ENCODE measurements around the gene IZUMO1. TPM values are rescaled to one million over a fixed set of nuclear protein-coding genes. Genes with fewer than 3 reads are reported as not detected.

Gene IZUMO1
- total and polyA plus RNA-seq, 2 of the 13 experiments (the other 11 are each of a cell fraction or from before 2014, with no cell fraction given), result 0.07 to 0.22 TPM

DNA sequence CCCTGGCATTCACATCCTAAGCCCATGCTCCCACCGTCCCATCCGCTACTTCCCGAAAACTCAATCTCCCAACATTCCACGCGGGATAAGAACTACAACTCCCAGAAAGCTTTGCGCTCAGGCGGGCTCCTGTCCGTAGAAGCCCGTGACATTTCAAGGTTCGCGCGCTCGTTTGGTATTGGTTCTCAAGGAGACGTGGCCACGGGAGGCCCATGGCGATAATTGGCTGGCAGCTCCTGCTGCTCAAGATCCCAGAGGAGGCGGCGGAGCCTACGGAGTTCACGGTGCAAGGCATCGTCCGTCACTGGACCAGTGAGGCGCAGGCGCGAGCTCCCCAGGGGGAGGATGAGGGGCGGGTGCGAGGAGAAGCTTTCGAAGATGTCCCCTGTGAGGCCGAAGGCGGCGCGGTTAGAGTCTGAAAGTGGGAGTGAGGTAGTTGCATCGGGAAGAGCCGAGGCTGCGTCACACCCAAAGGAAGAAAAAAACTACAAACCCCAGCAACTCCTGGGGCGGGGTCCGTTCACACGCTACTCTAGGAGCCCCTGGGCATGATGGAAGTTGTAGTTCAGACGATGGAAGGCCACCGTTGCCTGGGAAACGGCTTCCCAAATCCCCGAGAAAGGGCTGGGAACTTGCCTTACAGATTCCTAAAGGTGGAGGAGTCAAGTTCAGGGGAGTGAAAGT is 26.0 kb downstream of the IZUMO1 start (continued):
- TF ChIP-seq GLI4 (CRISPR knock-in tag; IDR thresholded peaks at IDR 0.05; ENCODE audit: borderline replicate concordance), result peak; percentile 78; the same call in 1 of the 2 replicates
- TF ChIP-seq SATB2 (CRISPR knock-in tag; IDR thresholded peaks at IDR 0.05), result no peak
- no peak for TF ChIP-seq ZFYVE20 (CRISPR knock-in tag; IDR thresholded peaks at IDR 0.05; ENCODE audit: borderline replicate concordance, low read depth)
- TF ChIP-seq ZNF274 (CRISPR knock-in tag; IDR thresholded peaks at IDR 0.05), result 0 out of 2 replicates have a peak, but pooled peaks have one; percentile 53
- no peak for TF ChIP-seq REPIN1 (CRISPR knock-in tag; IDR thresholded peaks at IDR 0.05; ENCODE audit: borderline replicate concordance, low read depth)
- no peak for TF ChIP-seq ZBTB38 (CRISPR knock-in tag; IDR thresholded peaks at IDR 0.05)
- peak; percentile 76 for TF ChIP-seq NR2C2 (CRISPR knock-in tag; IDR thresholded peaks at IDR 0.05; ENCODE audit: borderline replicate concordance)
- peak; percentile 74 for TF ChIP-seq RFX3 (CRISPR knock-in tag; IDR thresholded peaks at IDR 0.05)
- no peak for TF ChIP-seq MED13 (CRISPR knock-in tag; IDR thresholded peaks at IDR 0.05)
- no peak for TF ChIP-seq CENPX (CRISPR knock-in tag; IDR thresholded peaks at IDR 0.05)
- TF ChIP-seq, protein P1, sequence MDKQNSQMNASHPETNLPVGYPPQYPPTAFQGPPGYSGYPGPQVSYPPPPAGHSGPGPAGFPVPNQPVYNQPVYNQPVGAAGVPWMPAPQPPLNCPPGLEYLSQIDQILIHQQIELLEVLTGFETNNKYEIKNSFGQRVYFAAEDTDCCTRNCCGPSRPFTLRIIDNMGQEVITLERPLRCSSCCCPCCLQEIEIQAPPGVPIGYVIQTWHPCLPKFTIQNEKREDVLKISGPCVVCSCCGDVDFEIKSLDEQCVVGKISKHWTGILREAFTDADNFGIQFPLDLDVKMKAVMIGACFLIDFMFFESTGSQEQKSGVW (CRISPR knock-in tag; IDR thresholded peaks at IDR 0.05; ENCODE audit: borderline replicate concordance), result no peak
- TF ChIP-seq, protein P2, sequence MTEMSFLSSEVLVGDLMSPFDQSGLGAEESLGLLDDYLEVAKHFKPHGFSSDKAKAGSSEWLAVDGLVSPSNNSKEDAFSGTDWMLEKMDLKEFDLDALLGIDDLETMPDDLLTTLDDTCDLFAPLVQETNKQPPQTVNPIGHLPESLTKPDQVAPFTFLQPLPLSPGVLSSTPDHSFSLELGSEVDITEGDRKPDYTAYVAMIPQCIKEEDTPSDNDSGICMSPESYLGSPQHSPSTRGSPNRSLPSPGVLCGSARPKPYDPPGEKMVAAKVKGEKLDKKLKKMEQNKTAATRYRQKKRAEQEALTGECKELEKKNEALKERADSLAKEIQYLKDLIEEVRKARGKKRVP (CRISPR knock-in tag; IDR thresholded peaks at IDR 0.05), result no peak
- TF ChIP-seq MED8 (CRISPR knock-in tag; IDR thresholded peaks at IDR 0.05; ENCODE audit: insufficient replicate concordance), result no peak
- TF ChIP-seq ZNF143 (CRISPR knock-in tag; IDR thresholded peaks at IDR 0.05), result peak; percentile 90
- TF ChIP-seq ZNF773 (CRISPR knock-in tag; IDR thresholded peaks at IDR 0.05; ENCODE audit: borderline replicate concordance), result no peak
- TF ChIP-seq ZNF792 (CRISPR knock-in tag; IDR thresholded peaks at IDR 0.05), result peak; percentile 22; the same call in 1 of the 2 replicates
- TF ChIP-seq, protein P3, sequence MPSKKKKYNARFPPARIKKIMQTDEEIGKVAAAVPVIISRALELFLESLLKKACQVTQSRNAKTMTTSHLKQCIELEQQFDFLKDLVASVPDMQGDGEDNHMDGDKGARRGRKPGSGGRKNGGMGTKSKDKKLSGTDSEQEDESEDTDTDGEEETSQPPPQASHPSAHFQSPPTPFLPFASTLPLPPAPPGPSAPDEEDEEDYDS (CRISPR knock-in tag; IDR thresholded peaks at IDR 0.05), result peak; percentile 72
- TF ChIP-seq, protein P4, sequence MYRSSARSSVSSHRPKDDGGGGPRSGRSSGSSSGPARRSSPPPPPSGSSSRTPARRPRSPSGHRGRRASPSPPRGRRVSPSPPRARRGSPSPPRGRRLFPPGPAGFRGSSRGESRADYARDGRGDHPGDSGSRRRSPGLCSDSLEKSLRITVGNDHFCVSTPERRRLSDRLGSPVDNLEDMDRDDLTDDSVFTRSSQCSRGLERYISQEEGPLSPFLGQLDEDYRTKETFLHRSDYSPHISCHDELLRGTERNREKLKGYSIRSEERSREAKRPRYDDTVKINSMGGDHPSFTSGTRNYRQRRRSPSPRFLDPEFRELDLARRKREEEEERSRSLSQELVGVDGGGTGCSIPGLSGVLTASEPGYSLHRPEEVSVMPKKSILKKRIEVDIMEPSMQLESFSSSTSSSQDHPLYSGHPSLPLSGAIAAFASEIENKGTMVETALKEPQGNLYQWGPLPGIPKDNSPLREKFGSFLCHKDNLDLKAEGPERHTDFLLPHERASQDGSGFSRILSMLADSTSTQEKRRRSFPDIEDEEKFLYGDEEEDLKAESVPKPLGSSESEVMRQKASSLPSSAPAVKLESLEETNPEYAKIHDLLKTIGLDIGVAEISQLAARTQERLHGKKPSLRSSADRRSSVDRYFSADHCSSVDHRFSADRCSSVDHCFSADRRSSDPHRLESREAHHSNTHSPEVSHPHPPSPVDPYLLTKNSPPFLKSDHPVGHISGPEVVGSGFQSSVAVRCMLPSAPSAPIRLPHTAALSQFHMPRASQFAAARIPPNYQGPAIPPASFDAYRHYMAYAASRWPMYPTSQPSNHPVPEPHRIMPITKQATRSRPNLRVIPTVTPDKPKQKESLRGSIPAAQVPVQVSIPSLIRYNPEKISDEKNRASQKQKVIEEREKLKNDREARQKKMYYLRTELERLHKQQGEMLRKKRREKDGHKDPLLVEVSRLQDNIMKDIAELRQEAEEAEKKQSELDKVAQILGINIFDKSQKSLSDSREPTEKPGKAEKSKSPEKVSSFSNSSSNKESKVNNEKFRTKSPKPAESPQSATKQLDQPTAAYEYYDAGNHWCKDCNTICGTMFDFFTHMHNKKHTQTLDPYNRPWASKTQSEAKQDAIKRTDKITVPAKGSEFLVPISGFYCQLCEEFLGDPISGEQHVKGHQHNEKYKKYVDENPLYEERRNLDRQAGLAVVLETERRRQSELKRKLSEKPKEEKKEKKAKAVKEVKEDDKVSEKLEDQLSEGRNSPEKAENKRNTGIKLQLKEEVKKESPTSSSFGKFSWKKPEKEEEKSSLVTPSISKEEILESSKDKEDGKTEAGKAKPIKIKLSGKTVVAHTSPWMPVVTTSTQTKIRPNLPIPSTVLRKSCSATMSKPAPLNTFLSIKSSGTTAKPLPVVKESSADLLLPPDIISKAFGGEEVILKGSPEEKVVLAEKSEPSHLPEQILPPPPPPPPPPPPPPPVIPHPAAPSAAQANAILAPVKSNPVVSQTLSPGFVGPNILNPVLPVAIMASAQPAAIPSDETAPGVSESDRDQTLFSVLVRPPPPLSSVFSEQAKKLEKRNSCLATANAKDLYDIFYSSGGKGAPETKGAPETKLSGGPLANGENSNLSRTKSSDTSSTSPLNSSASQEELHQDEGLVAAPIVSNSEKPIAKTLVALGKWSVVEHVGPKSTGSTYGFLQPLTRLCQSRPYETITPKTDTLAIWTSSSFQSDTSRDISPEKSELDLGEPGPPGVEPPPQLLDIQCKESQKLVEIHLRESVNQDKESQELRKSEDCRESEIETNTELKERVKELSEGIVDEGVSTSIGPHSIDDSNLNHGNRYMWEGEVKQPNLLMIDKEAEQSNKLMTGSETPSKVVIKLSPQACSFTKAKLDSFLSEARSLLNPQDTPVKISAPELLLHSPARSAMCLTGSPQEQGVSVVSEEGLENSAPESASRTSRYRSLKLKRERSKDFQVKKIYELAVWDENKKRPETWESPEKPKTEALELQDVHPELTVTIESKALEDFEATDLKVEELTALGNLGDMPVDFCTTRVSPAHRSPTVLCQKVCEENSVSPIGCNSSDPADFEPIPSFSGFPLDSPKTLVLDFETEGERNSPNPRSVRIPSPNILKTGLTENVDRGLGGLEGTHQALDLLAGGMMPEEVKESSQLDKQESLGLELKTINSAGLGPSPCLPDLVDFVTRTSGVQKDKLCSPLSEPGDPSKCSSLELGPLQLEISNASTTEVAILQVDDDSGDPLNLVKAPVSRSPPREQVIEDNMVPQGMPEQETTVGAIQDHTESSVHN (CRISPR knock-in tag; IDR thresholded peaks at IDR 0.05), result no peak
- no peak for TF ChIP-seq PCBP1 (IDR thresholded peaks at IDR 0.05; ENCODE audit: borderline replicate concordance, low read depth, low read length)

Measured in HepG2 (cell line).